SK-N-MC (cell line): ENCODE data around the gene SLC51A.

ENCODE experiments used
- EZH2 ChIP-seq: fragments of 200-600 bp; sonication (generic); IDR thresholded peaks from one replicate; pipeline ENCODE4 v1.6.1; 2017; ENCODE audit warnings: antibody characterized with exemption
- FOXP2 ChIP-seq: optimal IDR thresholded peaks from 2 replicates; pipeline ENCODE3; 2011; ENCODE audit warnings: mild to moderate bottlenecking, moderate library complexity; ENCODE audit not compliant: insufficient read depth; ENCODE audit errors: extremely low read length, control extremely low read depth
- POLR2AphosphoS5 ChIP-seq: IDR thresholded peaks from 2 replicates; pipeline ENCODE4 v1.6.1; 2012; ENCODE audit warnings: mild to moderate bottlenecking, low read depth, low read length, borderline replicate concordance

DNA sequence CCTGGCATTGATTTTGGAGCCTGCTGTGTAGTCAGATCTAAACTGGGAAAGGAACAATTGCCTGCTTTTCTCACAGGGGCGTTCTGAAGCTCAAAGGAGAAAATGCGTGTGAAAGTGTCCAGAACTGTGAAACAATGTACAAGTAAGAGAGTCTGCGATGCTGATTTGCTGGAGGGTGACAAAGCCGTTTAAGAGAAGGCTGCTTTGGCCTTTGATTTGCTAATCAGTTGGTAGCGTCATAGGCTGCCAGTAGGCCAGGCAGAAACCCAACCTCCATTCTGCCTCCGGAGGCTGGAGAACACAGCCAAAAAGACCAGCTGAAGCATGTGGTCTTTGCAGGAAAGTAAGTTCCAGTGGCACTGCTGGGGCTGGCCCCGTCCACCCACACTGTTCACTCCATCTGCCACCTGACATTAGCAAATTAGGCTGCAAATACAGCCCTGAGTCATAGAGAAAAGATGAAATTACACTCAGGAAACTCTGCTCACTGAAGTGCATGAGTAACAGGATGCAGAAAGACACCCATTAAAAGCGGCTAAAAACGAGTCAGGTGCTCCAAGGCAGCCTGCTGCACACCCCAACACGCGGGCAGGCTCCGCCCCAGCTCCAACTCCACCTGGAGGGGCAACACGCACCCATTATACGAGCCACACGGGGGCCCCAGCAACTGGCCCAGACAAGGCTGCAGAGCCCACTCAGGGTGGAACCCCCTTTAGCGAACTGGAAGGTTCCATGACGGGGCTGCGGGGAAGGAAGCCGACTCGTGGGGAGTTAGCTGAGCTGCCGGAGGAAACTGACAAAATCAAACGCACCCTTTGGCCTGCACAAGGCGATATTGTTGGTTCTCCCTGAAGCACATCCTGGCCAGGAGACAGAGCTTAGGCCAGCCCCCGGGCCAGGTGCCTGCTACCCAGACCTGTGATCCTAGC lies 36.7 kb upstream of the SLC51A start:
- TF ChIP-seq EZH2: no peak
- TF ChIP-seq POLR2AphosphoS5: no peak
- no peak for TF ChIP-seq FOXP2
